LNCaP clone FGC (cell line): ENCODE measurements around the gene SLC19A1.
A peak's percentile ranks its signal among the peaks of the same experiment; 100 is the strongest.

Experiments
- DNase-seq: peaks from one replicate; pipeline ENCODE4 v3.0.0-alpha.2; 2011; ENCODE audit warnings: low read depth
- H3K4me3 ChIP-seq: 2 replicates; pipeline ENCODE4 v1.5.1; 2011; ENCODE audit warnings: mild to moderate bottlenecking, low read depth, low read length, control low read depth
- TF ChIP-seq, protein P1 (sequence below): IDR thresholded peaks from 2 replicates; pipeline ENCODE4 v1.5.1; 2012; ENCODE audit warnings: mild to moderate bottlenecking; ENCODE audit not compliant: control insufficient read depth, insufficient read depth; ENCODE audit errors: extremely low read depth

The SLC19A1 gene

DNA sequence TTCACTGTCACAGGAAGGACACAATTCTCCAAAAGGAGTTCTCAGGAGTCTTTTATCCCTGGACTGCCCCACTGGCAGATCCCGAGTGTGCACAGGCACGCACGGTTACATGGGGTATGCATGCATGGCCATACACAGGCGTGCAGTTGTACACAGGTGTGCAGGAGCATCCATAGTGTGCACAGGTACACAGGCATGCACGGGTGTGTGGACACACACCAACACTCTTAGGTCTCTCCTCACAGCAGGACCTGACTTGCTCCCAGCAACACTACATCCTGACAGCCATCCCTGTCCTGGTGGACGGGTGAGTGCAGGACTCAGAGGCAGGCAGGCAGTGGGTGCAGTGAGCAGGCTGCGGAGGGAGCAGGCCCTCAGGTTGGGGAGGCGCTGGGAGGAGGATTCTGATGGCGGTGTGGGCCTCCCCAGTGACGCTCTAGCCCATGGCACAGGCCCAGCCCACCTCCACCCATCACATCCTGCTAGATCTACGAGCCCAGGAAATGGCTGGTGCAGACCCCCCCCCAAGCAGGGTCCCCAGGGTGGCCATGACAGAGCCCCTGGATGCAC, 28.4 kb downstream of the SLC19A1 start:
- H3K4me3 ChIP-seq = peak overlapping the region; percentile 41
- DNase-seq = no peak
- TF ChIP-seq, protein P1, sequence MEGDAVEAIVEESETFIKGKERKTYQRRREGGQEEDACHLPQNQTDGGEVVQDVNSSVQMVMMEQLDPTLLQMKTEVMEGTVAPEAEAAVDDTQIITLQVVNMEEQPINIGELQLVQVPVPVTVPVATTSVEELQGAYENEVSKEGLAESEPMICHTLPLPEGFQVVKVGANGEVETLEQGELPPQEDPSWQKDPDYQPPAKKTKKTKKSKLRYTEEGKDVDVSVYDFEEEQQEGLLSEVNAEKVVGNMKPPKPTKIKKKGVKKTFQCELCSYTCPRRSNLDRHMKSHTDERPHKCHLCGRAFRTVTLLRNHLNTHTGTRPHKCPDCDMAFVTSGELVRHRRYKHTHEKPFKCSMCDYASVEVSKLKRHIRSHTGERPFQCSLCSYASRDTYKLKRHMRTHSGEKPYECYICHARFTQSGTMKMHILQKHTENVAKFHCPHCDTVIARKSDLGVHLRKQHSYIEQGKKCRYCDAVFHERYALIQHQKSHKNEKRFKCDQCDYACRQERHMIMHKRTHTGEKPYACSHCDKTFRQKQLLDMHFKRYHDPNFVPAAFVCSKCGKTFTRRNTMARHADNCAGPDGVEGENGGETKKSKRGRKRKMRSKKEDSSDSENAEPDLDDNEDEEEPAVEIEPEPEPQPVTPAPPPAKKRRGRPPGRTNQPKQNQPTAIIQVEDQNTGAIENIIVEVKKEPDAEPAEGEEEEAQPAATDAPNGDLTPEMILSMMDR = no peak

DNA sequence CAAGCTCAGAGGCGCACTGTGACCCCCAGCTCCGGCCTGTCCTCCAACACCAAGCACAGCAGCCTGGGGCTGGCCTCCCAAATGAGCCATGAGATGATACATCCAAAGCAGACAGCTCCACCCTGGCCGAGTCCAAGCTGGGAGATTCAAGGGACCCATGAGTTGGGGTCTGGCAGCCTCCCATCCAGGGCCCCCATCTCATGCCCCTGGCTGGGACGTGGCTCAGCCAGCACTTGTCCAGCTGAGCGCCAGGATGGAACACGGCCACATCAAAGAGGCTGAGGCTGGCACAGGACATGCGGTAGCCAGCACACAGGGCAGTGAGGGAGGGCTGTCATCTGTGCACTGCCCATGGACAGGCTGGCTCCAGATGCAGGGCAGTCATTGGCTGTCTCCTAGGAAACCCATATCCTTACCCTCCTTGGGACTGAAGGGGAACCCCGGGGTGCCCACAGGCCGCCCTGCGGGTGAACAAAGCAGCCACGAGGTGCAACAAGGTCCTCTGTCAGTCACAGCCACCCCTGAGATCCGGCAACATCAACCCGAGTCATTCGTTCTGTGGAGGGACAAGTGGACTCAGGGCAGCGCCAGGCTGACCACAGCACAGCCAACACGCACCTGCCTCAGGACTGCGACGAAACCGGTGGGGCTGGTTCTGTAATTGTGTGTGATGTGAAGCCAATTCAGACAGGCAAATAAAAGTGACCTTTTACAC, 29.1 kb downstream of the SLC19A1 start:
- peak; percentile 91 for DNase-seq
- H3K4me3 ChIP-seq = peak overlapping the region; percentile 41
- TF ChIP-seq, protein P1 = no peak

DNA sequence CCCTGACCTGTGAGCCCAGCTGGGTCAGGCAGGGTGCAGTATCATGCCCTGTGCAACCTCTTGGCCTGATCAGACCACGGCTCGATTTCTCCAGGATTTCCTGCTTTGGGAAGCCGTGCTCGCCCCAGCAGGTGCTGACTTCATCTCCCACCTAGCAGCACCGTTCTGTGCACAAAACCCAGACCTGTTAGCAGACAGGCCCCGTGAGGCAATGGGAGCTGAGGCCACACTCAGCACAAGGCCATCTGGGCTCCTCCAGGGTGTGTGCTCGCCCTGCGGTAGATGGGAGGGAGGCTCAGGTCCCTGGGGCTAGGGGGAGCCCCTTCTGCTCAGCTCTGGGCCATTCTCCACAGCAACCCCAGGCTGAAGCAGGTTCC, 29.6 kb downstream of the SLC19A1 start:
- H3K4me3 ChIP-seq = 0 out of 2 replicates have a peak overlapping the region, but pooled peaks have one; percentile 8
- TF ChIP-seq, protein P1 = no peak
- DNase-seq = no peak

DNA sequence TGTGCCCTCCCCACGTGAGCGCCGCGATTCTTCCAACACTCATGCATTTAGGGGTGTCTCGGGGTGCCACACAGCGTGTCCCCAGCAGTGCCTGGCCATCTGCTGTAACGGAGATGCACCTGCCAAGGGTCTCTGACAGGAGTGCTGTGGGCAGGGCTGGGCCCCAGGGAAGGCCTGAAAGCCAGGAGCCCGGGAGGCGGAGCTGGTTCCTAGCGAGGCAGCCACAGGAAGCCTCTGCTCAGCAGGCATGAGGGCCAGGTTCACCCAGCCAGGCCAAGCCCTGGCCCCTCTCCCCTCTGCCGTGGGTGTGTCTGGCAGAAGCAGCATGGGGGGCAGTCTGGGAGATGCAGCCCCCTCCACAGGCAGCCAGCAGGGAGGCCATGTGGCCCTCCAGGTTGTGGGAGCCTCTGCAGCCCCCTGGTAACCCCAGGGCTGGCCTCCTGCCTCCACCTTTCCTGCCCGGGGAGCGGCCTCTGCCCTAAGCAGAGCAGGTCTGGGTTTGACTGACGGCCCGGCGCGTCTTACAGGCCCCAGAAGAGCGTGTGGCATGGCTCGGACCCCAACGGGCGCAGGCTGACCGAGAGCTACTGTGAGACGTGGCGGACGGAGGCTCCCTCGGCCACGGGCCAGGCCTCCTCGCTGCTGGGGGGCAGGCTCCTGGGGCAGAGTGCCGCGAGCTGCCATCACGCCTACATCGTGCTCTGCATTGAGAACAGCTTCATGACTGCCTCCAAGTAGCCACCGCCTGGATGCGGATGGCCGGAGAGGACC, 30.4 kb downstream of the SLC19A1 start:
- no peak overlapping the region for H3K4me3 ChIP-seq
- TF ChIP-seq, protein P1 = no peak
- DNase-seq = no peak

DNA sequence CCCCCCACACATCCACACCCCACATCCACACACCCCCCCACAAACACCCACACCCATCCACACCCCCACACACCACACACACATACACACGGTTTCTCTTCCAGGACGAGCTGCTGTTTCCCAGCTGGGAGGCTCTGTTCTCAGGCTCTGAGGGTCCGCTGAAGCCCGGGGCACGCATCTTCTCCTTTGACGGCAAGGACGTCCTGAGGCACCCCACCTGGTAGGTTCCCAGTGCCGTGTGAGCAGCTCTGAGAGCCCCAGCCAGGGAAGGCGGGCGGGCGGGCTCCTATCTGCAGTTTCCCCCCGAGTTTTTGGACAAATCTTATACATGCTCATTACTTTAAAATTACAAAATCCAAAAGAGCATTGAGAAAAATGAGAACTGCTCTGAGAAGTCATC, 31.2 kb downstream of the SLC19A1 start:
- no peak for DNase-seq
- TF ChIP-seq, protein P1 = no peak
- H3K4me3 ChIP-seq = no peak overlapping the region

DNA sequence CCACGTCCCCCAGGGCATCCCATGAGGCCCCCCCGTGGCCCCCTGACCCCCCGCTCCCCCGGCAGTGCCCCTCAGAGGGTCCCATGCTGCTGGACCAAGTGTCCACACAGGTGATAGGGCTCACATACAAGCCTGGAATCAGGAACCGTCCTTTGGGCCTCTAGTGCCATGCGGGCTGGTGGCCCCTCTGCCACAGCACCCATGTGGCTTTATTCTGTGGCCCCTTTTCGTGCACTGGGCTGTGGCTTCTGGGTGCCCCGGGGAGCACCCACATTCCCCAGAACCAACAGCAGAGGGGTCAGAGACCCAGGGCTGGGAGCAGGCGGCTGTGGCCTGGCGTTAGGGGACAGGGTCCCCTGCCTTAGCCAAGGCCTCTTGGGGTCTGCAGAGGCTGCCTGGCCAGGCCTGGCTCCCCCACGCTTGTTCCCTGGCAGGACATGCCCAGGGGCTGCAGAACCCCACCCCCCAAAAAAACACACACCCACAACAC, 31.7 kb downstream of the SLC19A1 start:
- DNase-seq = no peak
- no peak overlapping the region for H3K4me3 ChIP-seq
- TF ChIP-seq, protein P1 = no peak
